CD4-positive, alpha-beta T cell treated with Interleukin-4 for 4 hours (primary cell): Measurements from ENCODE around the gene SLC25A41.
"Not testable (repeated sequence)": the region's sequence is repeated elsewhere in the genome, so short reads cannot be mapped to it uniquely, and the experiment has no call there.

ENCODE experiments used
- DNase-seq: peaks from one replicate; pipeline ENCODE4 v3.0.0-alpha.2; 2020

Gene SLC25A41

DNA sequence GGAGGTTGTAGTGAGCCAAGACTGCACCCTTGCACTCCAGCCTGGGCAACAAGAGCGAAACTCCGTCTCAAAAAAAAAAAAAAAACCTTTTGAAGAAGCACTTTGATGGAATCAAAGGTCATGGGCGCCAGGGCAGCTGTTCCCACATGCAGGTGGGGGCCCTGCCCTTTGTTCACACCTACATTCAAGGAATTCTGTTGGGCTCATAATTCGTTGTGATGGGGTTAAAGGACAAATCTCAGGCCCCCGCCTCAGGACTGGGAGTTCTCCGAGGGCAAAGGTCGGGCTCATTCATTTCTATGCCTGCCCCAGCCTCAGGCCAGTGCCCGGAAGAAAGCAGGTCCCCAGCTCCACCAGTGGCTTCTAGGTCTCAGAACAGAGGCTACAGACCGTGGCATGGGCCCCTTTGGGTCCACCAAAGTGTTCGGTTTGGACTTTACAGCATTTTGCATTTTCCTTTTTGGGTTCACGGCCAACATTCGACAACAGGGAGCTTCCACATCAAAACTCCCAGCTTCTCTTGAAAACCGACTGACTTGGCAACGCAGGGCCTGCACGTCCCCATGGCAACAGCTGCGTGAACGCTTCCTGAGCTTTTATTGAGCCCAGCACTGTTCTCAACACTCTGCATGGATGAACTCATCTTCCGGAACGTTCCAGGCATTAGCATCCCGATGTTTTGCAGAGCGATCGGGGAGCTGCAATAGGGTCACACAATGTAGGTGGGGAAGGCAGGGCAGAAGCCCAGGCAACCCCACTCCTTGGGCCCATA, 30.5 kb downstream of the SLC25A41 start:
- DNase-seq, result no peak

DNA sequence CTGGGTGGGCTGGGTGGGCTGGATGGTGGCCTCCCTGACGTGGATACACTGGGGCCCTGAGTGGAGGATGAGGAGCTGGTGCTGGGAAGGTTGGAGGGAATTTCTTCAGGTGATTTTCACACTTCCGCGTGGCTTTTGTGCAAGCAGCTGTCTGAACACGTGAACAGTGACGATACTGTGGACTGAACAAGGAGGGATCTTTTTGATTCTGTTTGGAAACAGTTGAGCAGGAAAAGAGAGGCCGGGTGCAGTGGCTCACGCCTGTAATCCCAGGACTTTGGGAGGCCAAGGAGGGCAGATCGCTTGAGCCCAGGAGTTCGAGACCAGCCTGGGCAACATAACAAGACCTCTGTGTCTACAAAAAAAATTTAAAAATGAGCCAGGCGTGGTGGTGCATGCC, 31.5 kb downstream of the SLC25A41 start:
- DNase-seq, result no peak

- DNase-seq, result not testable (repeated sequence)
These were observed 33.3 kb downstream of the SLC25A41 start for GRCh38 chr19:6400062-6400944.

- no peak for DNase-seq
These were observed 37.3 kb downstream of the SLC25A41 start for GRCh38 chr19:6396305-6396704.

DNA sequence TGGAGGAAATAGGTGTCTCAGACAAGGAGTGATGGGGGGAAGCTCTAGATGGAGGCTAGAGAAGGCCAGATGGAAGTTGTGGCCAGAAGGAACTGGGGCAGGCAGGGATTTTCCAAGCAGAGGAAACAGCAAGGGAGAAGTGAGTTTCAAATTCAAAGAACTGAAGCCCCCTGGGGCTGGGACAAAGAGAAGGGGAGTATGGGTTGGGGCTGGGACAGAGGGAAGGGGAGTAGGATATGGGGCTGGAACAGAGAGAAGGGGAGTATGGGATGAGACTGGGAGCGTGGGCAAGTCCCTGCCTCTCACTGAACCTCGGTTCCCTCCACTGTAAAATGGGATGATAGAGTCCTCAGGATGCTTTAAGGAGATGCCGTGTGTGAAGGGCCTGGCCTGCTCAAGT, 38.7 kb downstream of the SLC25A41 start:
- DNase-seq, result no peak

DNA sequence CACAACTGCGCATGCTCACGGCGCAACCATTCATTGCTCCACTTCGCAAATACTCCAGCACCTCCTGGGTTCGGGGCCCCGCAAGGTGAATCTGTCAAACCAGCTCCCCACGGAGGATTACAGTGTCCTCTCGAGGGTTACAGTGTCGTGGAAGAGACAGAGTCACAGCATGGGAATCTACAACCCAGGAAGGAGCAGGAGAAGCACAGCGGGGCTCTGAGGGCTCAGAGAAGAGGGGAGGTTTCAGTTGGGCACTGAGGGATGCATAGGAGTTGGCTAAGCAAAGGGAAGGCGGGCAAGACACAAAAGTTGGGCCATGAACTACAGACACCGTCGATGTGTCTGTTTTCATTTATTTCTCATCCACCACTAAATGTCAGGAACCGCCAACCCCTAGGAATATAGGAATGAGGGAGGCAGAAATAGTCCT, 39.6 kb downstream of the SLC25A41 start:
- peak; percentile 73 for DNase-seq

GRCh38 chr19:6393074-6393982, 40.2 kb downstream of the SLC25A41 start, which contains the start of gene GTF2F1:
TSS of gene GTF2F1 (minus strand) at chr19:6393164. CDS start at chr19:6392995, 169 bp downstream.
- peak; percentile 94 for DNase-seq

GRCh38 chr19:6392221-6393073, 41.1 kb downstream of the SLC25A41 start:
- DNase-seq, result no peak

- no peak for DNase-seq
These were observed 46.2 kb downstream of the SLC25A41 start for GRCh38 chr19:6387372-6387771.

DNA sequence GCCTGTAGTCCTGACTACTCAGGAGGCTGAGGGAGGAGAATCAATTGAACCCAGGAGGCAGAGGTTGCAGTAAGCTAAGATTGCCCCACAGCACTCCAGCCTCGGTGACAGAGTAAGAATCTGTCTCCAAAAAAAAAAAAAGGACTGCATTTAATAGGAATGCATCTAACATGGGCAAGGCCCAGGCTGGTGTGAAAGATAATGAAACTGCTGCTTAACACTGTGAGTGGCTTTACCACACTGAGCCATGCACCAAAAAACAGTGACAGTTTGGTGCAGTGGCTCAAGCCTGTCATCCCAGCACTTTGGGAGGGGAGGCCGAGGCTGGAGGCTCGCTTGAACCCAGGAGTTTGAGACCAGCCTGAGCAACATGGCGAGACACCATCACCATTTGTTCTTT, 49.2 kb downstream of the SLC25A41 start:
- no peak for DNase-seq

- no peak for DNase-seq
These were observed 50.4 kb downstream of the SLC25A41 start for GRCh38 chr19:6383188-6383587.

GRCh38 chr19:6381030-6381750, 52.4 kb downstream of the SLC25A41 start:
- DNase-seq, result no peak

- no peak for DNase-seq
These were observed 53.8 kb downstream of the SLC25A41 start for GRCh38 chr19:6379744-6380143.

DNA sequence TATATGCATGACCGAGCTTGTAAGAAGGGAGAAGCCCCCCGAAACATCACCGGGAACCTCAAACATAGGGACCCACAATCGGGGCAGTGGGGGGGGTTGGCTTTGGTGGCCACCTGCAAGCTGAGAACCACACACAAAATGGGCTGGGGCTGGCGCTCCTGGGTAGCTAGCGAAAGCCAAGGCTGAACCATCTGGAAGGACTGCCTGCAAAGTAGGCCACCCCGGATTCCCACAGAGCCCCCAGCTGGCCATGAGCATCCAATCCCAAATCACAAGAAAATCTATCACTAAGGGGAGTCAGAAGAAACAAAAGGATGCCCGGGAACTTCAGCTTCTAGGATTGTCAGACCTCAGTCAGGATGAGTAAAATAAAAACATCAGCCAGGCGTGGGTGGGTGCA, 55.1 kb downstream of the SLC25A41 start:
- DNase-seq, result no peak

DNA sequence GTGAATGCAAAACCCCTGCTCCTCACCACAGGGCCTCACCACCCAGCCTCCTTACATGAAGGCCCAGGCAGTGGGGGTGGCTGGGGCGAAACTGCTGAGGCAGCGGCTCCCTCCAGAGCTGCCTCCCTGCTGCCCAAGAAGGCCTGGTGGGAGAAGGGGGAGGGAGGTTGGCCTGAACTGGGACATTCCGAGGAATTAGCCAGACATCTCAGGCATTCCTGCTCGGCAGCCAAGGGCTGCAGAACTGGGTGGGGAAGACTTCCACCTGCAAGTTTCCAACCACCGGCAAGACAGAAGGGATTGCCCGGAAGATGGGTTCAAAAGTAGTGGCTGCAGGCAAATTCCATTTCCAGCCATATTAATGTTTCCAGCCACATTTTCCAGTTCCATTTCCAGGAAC, 55.5 kb downstream of the SLC25A41 start:
- DNase-seq, result no peak

DNA sequence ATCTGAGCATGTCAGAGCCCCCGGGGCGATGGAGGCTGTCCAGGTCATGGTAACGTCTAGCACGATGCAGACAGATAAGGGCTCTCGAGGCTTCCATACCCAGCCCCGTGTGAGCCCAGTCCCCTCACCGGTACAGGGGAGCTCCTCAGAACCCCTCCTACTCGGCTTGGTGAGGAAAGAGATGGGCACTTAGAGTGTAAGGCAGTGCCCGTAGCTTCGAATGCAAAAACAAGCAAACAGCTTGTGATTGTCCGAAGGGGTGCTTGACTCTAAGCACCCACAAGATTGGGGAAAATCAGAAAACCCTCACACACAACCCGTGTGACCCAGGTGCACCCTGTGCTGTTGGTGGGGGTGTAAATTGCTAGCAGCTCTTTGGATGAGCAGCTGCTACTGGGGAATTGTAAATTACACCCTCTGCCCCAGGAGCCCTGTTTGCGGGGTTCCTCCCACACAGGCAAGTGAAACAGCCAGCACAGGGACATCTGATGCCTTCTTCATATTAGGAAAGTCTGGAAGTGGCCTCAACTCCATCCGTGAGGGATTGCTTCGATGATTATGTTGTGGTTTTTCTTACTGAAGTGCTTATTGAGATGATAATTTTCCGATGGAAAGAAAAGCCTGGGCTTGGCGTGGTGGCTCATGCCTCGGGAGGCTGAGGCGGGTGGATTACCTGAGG, 56.9 kb downstream of the SLC25A41 start:
- DNase-seq, result no peak
